GM19023 (cell line): ENCODE results near the gene SEPTIN2.
"Not testable (repeated sequence)": the region's sequence is repeated elsewhere in the genome, so short reads cannot be mapped to it uniquely, and the experiment has no call there.

Experiments used
- ATAC-seq: cut with Tn5 transposase; IDR thresholded peaks from one replicate; pipeline ENCODE4 v1.9.1; 2021; ENCODE audit warnings: mild to moderate bottlenecking, moderate library complexity; ENCODE audit not compliant: unreplicated experiment

The SEPTIN2 gene

GRCh38 chr2:241286348-241287090 is 29.2 kb upstream of the SEPTIN2 start:
- ATAC-seq: no peak

- no peak for ATAC-seq
Observed at GRCh38 chr2:241288324-241288888, 27.3 kb upstream of the SEPTIN2 start.

DNA sequence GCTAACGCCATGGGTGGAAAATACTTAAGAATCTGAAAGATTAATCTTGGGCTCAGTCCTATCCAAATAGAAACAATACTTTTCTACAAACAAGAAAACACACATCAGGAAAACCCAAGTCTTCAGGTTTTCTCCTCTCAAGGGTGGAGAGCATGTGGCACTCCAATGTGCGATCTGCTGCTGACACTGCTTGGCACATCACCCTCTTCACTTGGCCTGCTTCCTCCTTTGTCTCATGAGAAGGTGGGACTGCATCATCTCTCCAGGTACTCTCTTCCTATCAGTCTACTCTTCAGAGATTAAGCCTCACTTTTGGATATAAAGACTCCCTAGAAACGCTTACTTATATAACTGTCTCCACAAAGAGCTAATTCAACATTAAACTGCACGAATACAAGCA is 26.7 kb upstream of the SEPTIN2 start:
- ATAC-seq: no peak

DNA sequence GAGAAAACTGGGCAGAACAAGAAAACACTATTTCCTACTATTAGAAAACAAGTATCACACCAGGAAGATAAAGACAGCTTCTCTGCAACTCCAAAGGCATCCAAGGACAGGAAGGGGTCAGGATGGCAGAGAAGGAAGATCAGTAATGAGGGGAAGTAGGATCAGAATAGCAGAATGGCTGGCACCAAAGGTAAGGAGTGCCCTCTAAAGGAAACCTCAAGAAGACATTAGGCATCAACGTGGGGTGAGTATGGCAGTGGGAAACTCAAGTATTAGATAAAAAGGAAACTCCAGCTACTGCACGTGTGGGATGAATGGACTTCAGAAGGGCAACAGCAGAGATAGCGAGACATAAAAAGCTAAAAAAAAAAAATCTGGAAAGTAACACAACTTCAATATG is 26.1 kb upstream of the SEPTIN2 start:
- ATAC-seq: no peak

DNA sequence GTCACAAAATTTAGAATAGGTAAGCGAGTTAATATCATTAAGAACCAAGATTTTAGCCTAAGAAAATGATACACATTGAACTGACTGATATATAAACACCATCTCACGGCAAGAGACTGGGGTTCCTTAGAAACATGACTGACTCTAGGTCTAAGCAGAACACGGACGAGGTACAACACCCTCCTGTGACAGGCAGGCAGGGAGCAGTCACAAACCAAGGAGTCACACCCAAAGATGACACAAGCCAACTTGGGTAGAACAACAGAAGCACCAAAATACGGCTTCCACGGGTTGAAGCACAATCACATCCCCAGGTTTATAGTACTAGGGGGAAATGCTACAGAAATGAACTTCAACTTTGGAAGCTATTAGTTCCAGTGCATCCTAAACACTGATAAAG is 24.6 kb upstream of the SEPTIN2 start:
- no peak for ATAC-seq

DNA sequence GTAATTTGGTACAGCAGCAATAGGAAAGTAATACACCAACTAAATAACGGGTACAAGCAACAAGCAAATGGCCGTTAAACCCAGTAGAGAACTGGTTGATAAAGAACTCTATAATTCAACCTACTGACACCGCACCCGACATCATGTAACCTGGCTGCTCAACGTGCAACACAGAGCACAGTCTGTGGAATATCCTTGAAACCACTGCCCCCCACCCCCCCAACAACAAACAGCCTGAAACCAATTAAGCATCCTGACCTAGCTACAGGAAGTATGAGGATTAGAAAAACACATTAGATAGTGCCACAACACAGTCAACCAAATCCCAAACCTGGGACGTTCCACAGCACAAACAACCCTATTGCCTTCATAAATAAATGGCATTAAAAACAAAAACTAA is 23.7 kb upstream of the SEPTIN2 start:
- ATAC-seq: no peak

GRCh38 chr2:241293378-241293797 is 22.3 kb upstream of the SEPTIN2 start:
- not testable (repeated sequence) for ATAC-seq

DNA sequence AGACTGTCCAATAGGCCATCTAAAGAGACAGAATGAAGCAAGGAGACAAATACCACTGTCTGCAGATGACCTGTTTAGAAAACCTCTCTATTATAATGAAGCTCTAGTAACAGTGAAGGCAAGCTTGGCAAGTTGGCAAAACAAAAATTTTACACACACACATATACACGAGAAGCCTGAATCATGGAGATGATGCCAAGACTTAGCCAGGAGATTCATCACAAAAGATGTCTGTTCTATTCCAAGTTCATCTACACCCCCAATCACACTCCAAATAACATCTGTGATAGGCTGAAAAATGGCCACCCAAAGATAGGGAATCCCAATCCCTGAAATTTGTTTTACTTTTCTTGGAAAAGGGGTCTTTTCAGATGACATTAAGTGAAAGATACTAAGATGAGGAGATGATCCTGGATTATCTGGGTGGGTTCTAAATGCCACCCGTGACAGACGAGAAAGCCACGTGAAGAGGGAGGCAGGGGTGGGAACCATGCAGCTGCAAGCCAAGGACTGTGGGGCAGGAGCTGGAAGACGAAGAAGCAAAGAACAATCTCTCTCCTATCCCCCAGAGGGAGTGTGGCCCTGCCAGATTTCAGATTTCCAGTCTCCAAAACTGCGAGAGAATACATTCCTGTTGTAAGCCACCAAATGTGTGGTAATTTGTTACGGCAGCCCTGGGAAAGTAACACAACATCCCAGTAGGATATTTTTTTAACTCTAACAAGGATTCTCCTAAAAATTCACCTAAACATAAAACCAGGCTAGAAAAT is 20.2 kb upstream of the SEPTIN2 start:
- no peak for ATAC-seq

DNA sequence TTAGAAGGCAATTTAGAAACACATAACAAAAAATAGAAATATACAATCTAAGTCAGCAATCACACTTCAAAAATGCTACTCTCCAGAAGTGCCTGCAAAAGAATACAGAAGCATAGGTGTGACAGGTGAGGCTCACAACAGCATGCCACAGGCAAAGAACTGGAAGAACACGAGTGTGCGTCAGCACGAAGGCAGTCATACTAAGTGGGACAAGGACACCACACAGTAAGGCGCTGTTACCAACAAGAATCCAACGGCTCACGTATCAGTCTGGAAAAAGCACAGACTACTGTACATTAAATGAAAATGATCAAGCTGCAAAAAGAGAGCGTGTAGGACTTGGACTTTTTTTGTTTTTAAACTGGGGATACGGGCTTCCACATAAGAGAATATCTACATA is 19.0 kb upstream of the SEPTIN2 start:
- ATAC-seq: no peak

- ATAC-seq: no peak
Observed at GRCh38 chr2:241298673-241299072, 17.1 kb upstream of the SEPTIN2 start.

DNA sequence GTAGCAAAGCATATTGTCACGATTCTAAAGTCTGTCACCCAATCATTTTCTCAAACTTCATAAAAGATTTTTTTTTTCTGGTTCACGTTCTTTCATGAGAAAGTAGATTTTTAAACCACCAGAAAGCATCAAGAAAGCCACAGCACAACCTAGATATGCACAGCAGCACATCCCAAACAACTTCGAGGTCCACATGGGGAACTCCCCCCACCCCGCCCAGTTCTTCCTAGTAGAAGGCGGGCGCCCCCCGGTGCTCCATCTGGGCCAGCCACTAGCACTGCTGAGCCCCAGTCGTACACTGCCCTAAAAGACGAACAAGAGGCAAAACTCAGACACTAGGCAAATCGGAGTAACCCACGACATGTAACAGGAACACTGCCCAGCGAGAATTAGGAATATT is 15.7 kb upstream of the SEPTIN2 start:
- ATAC-seq: no peak

DNA sequence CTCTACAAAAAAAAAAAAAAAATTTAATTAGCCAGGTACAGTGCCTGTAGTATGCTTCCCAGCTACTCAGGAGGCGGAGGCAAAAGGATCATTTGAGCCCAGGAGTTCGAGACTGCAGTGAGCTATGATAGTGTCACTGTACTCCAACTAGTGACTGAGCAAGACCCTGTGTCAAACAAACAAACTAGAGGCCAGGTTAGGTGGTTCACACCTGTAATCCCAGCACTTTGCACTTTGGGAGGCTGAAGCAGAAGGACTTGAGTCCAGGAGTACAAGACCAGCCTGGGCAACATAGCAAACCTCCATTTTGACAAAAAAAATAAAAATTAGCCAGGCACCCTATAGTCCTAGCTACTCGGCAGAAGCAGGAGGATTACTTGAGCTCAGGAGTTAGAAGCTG is 13.6 kb upstream of the SEPTIN2 start:
- ATAC-seq: no peak

GRCh38 chr2:241302759-241303651 is 12.7 kb upstream of the SEPTIN2 start:
- ATAC-seq: no peak

DNA sequence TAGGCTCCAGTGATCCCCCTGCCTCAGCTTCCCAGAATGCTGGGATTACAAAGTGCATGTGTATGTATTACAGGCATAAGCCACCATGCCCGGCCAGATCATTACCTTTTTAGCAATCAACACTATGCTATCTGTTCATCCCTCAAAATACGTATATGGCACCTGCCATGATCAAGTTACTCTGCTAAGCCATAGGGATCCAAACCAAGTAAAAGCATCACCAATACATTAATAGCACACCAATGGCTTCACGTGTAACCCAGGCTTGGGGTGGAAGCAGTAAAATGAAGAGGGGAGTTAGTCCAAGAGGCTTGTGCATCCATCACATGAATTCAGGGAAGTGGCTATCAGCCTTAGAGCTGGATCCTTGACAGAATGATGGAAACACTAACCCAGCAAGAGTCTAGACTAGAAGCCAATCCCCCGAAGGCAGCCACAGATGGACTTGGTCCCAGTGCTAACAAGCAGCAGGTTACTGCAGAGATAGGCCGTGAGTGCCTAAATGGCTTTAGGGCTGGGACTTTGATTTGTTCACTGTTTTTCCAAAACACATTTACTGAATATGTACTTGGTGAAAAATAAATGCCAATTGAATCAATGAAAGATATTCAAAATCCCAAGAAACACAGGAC is 11.6 kb upstream of the SEPTIN2 start:
- ATAC-seq: no peak

DNA sequence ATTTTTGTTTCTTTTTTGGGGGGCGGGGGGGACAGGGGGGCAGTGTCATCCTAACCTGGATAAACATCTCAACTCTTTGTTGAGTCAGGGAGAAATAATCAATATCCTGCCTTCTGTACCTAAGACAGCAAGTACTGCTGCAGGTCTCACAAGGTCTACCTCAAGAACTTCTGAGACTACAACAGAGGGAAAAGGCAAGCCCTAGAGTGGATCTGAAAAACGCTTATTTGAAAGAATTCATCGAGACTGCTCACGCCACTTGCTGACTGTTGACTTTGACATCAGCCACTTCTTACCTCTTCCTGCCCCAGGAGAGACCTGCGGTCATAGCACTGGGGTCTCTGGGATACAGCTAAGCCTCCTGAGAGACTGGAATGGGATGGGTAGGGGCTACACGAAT is 8.7 kb upstream of the SEPTIN2 start:
- ATAC-seq: no peak

GRCh38 chr2:241308267-241308666 is 7.5 kb upstream of the SEPTIN2 start:
- no peak for ATAC-seq

GRCh38 chr2:241308832-241309500 is 6.8 kb upstream of the SEPTIN2 start:
- no peak for ATAC-seq

GRCh38 chr2:241309684-241310117 is 6.0 kb upstream of the SEPTIN2 start:
- peak; percentile 37 for ATAC-seq

GRCh38 chr2:241310917-241311566 is 4.7 kb upstream of the SEPTIN2 start:
- ATAC-seq: no peak
